Measurements from ENCODE around the gene FOXK1.

GRCh38 chr7:4734587-4735345, 52.7 kb downstream of the FOXK1 start:
- TF ChIP-seq CTCF (IDR thresholded peaks at IDR 0.05) (no peak), POLR2A (IDR thresholded peaks at IDR 0.05) (no peak), EP300 (IDR thresholded peaks at IDR 0.05) (no peak)

Data from upper lobe of left lung (tissue), 4 donors.